Activated B cell treated with CpG ODN at 0.5 μM for 24 hours (primary cell): Measurements from ENCODE around the gene ARFIP1. TPM values are rescaled to one million over a fixed set of nuclear protein-coding genes. Genes with fewer than 3 reads are reported as not detected.
"Not testable (repeated sequence)": the region's sequence is repeated elsewhere in the genome, so short reads cannot be mapped to it uniquely, and the experiment has no call there.

Experiments
- ATAC-seq: fragments of 200-7000 bp; cut with Tn5 transposase; one replicate; pipeline ENCODE4 v1.10.0; 2021; ENCODE audit warnings: low read depth, mild to moderate bottlenecking, moderate library complexity
- CTCF ChIA-PET: fragments of 350-600 bp; sonication (Branson Sonifier 250); formaldehyde crosslinking; loops from one replicate; lab custom pipeline; 2021; ENCODE audit warnings: antibody characterized with exemption; lab: Charles Lee
- POLR2A ChIA-PET: fragments of 350-600 bp; sonication (Branson Sonifier 250); formaldehyde crosslinking; loops from one replicate; lab custom pipeline; 2021; ENCODE audit warnings: antibody characterized with exemption; lab: Charles Lee
- DNase-seq: peaks from one replicate; pipeline ENCODE4 v3.0.0; 2022
- H3K27ac Mint-ChIP-seq: one replicate; pipeline ENCODE4 v1.8.0; 2020; ENCODE audit warnings: mixed read lengths
- H3K27me3 Mint-ChIP-seq: one replicate; pipeline ENCODE4 v1.8.0; 2021; ENCODE audit warnings: mixed read lengths
- H3K36me3 Mint-ChIP-seq: one replicate; pipeline ENCODE4 v1.8.0; 2021; ENCODE audit warnings: low read depth, mixed read lengths
- H3K4me1 Mint-ChIP-seq: one replicate; pipeline ENCODE4 v1.8.0; 2021; ENCODE audit warnings: mixed read lengths
- H3K4me3 Mint-ChIP-seq: one replicate; pipeline ENCODE4 v1.8.0; 2020; ENCODE audit warnings: mild to moderate bottlenecking, mixed read lengths
- H3K9me3 Mint-ChIP-seq: one replicate; pipeline ENCODE4 v1.8.0; 2020; ENCODE audit warnings: mixed read lengths
- CTCF ChIP-seq: fragments of 200-600 bp; IDR thresholded peaks from one replicate; pipeline ENCODE4 v1.8.0; 2022; ENCODE audit warnings: antibody characterized with exemption, mild to moderate bottlenecking
- intact Hi-C: fragments of 100-400 bp; cut with micrococcal nuclease; formaldehyde crosslinking; loops from one replicate; pipeline ENCODE4 v1.15.1; 2024
- total RNA-seq: library from RNA; stranded (reverse); gene quantifications from 2 replicates; pipeline ENCODE4 v1.2.3, GENCODE V29; 2022

ARFIP1 gene
- total RNA-seq, 1 donor from 2014 or later: 19.5 TPM

DNA sequence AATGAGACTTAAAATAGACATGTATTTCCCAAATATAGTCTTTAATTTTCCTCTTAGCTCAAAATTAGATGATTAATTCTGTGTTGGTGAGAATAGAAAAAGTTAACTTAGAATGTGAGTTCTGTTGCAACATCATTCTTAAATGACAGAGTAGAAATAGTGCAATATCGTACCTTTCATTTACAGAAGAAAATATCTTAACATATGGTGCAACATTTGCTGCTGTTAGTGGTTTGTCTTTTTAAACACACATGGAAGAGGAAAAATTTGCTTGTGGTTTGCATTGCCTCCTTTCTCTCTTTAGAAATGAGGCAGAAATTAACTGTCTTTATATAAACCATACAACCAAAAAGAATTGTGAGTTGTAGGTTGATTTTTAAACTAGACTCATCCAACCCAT, 117.1 kb downstream of the ARFIP1 start:
- Mint-ChIP-seq H3K9me3 (no peaks in the 10 kb centered on the region), H3K4me3 (no peak overlapping the region), H3K4me1 (no peaks in the 10 kb centered on the region), H3K27me3 (no peaks in the 10 kb centered on the region), H3K36me3 (peaks cover 42% of the 10 kb centered on the region), H3K27ac (no peak overlapping the region)
- POLR2A ChIA-PET: no interaction called here
- CTCF ChIA-PET: no interaction called here
- ATAC-seq: no peak
- no peak for TF ChIP-seq CTCF
- intact Hi-C loops: no loop called here
- no peak for DNase-seq

GRCh38 chr4:152898133-152898532, 118.4 kb downstream of the ARFIP1 start:
- CTCF ChIA-PET, H3K4me3 Mint-ChIP-seq, H3K4me1 Mint-ChIP-seq, H3K9me3 Mint-ChIP-seq, ATAC-seq, POLR2A ChIA-PET, H3K27me3 Mint-ChIP-seq, H3K27ac Mint-ChIP-seq, DNase-seq, intact Hi-C loops: not testable (repeated sequence)
- H3K36me3 Mint-ChIP-seq: peaks cover 28% of the 10 kb centered on the region

DNA sequence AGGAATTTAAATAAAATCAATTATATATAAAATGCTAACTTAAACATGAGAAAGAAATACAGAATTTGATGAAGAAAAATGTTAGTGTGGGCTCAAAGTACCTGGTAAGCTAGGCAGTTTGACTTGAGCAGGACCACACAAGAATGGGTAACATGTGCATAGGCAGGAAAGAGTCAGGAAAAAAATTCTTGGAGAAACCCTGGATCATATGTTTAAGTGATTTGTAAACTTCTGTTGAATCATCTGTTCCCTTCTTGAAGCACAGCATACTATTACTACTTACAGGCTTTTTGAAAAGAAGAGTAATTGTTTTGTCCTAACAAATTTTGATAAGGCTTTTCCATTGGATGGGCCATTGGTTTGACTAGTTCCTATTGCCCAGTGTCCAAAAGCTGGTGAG, 118.9 kb downstream of the ARFIP1 start:
- no peaks in the 10 kb centered on the region for H3K27me3 Mint-ChIP-seq
- POLR2A ChIA-PET: no interaction called here
- ATAC-seq: no peak

GRCh38 chr4:152900395-152900794, 120.6 kb downstream of the ARFIP1 start:
- no peak overlapping the region for H3K27ac Mint-ChIP-seq
- no peak for DNase-seq
- peaks cover 4% of the 10 kb centered on the region for H3K9me3 Mint-ChIP-seq
- H3K27me3 Mint-ChIP-seq: no peaks in the 10 kb centered on the region
- no peak overlapping the region for H3K4me3 Mint-ChIP-seq
- POLR2A ChIA-PET: no interaction called here
- intact Hi-C loops: no loop called here
- CTCF ChIA-PET: no interaction called here
- no peak for ATAC-seq
- H3K36me3 Mint-ChIP-seq: peaks cover 29% of the 10 kb centered on the region
- no peaks in the 10 kb centered on the region for H3K4me1 Mint-ChIP-seq
- no peak for TF ChIP-seq CTCF

More for the DNA sequence above, 118.9 kb downstream of the ARFIP1 start:
- Mint-ChIP-seq H3K36me3 (peaks cover 25% of the 10 kb centered on the region), H3K27ac (no peak overlapping the region), H3K4me1 (no peaks in the 10 kb centered on the region), H3K4me3 (no peak overlapping the region), H3K9me3 (no peaks in the 10 kb centered on the region)
- CTCF ChIA-PET: no interaction called here
- no peak for TF ChIP-seq CTCF
- DNase-seq: no peak
- intact Hi-C loops: no loop called here

- TF ChIP-seq CTCF: no peak
- DNase-seq (no peak), ATAC-seq (no peak)
- Mint-ChIP-seq H3K27ac (no peak overlapping the region), H3K4me3 (no peak overlapping the region), H3K27me3 (no peaks in the 10 kb centered on the region), H3K4me1 (no peaks in the 10 kb centered on the region), H3K36me3 (peaks cover 31% of the 10 kb centered on the region), H3K9me3 (peaks cover 4% of the 10 kb centered on the region)
- POLR2A ChIA-PET: no interaction called here
- CTCF ChIA-PET: no interaction called here
- intact Hi-C loops: no loop called here
Observed at GRCh38 chr4:152901205-152901604, 121.5 kb downstream of the ARFIP1 start.

- H3K4me1 Mint-ChIP-seq: no peaks in the 10 kb centered on the region
- no peak for TF ChIP-seq CTCF
- H3K36me3 Mint-ChIP-seq: peaks cover 37% of the 10 kb centered on the region
- peaks cover 4% of the 10 kb centered on the region for H3K9me3 Mint-ChIP-seq
- intact Hi-C loops: no loop called here
- ChIA-PET POLR2A (no interaction called here), CTCF (no interaction called here)
- no peak overlapping the region for H3K27ac Mint-ChIP-seq
- DNase-seq (no peak), ATAC-seq (no peak)
- H3K27me3 Mint-ChIP-seq: no peaks in the 10 kb centered on the region
- H3K4me3 Mint-ChIP-seq: no peak overlapping the region
Observed at GRCh38 chr4:152903658-152904057, 123.9 kb downstream of the ARFIP1 start.
